Heart left ventricle (tissue), 16 donors: Measurements from ENCODE around the gene PTPN12. TPM values are rescaled to one million over a fixed set of nuclear protein-coding genes. Genes with fewer than 3 reads are reported as not detected.

Experiments used
- ATAC-seq, 4 donors: fragments of 200-7000 bp; cut with Tn5 transposase; one replicate each; pipeline ENCODE4 v1.9.1; 2020 to 2022; ENCODE audit warnings: moderate library complexity in 4 of 4, mild to moderate bottlenecking in 3 of 4, moderate number of reproducible peaks in 1 of 4
- DNase-seq, 5 donors: peaks; one replicate each; pipeline ENCODE4 v3.0.0-alpha.2; 2020
- H3K27ac ChIP-seq, 12 donors: fragments of 200-600 bp; sonication (generic) in 4 of 12; one replicate each; pipeline versions ENCODE4 v1.5.0 to v1.8.0; 2016 to 2022; ENCODE audit warnings: mild to moderate bottlenecking in 2 of 12
- H3K27me3 ChIP-seq, 9 donors: fragments of 200-600 bp; sonication (generic) in 2 of 9; one replicate each; pipeline versions ENCODE4 v1.5.1 to v1.8.0; 2016 to 2022; ENCODE audit warnings: mild to moderate bottlenecking in 3 of 9
- H3K36me3 ChIP-seq, 9 donors: fragments of 200-600 bp; sonication (generic) in 2 of 9; one replicate each; pipeline versions ENCODE4 v1.5.0 to v1.8.0; 2018 to 2022; ENCODE audit warnings: mild to moderate bottlenecking in 2 of 9
- H3K4me1 ChIP-seq, 12 donors: fragments of 200-600 bp; sonication (generic) in 4 of 12; one replicate each; pipeline versions ENCODE4 v1.5.0 to v1.8.0; 2016 to 2022; ENCODE audit warnings: mild to moderate bottlenecking in 3 of 12
- H3K4me3 ChIP-seq, 12 donors: fragments of 200-600 bp; sonication (generic) in 4 of 12; one replicate each; pipeline versions ENCODE4 v1.5.0 to v1.8.0; 2017 to 2022; ENCODE audit warnings: mild to moderate bottlenecking in 9 of 12, moderate library complexity in 4 of 12
- H3K9me3 ChIP-seq, 12 donors: fragments of 200-600 bp; sonication (generic) in 4 of 12; one replicate each; pipeline versions ENCODE4 v1.5.0 to v1.8.0; 2016 to 2022; ENCODE audit warnings: mild to moderate bottlenecking in 1 of 12
- CTCF ChIP-seq, 12 donors: fragments of 200-600 bp; sonication (generic) in 4 of 12; IDR thresholded peaks; one replicate each; pipeline versions ENCODE4 v1.5.0 to v1.8.0; 2018 to 2022; ENCODE audit warnings: antibody characterized with exemption in 12 of 12, mild to moderate bottlenecking in 5 of 12
- POLR2A ChIP-seq, 2 donors: fragments of 450-650 bp; IDR thresholded peaks; one replicate each; pipeline ENCODE4 v1.6.1; 2017; ENCODE audit warnings: antibody characterized with exemption in 2 of 2, mild to moderate bottlenecking in 2 of 2, moderate library complexity in 2 of 2
- WGBS, 4 donors: extraction: QIAGEN DNeasy Blood & Tissue Kit in 2 of 4; methylation state at CpG; one replicate each; pipeline versions ENCODE4 v1.1.5 to v1.1.7; 2013 to 2018; 5-methylcytosine and 5-hydroxymethylcytosine counted together
- intact Hi-C, 10 donors: fragments of 100-400 bp; cut with DNase I; formaldehyde crosslinking; loops; one replicate each; pipeline versions ENCODE4 v1.11.1 to v1.14.2; 2022
- polyA plus RNA-seq, 2 donors: library from polyadenylated mRNA; stranded (reverse); fragments of 200-250 nt; gene quantifications; one replicate each; pipeline ENCODE4 v1.2.3, GENCODE V29; 2013
- total RNA-seq, 9 donors: library from RNA; depleted of rRNA in 2 of 9; stranded (reverse); fragments of >200 nt in 2 of 9; fragmentation: NEBNext Ultra II Directional in 3 of 9; extraction: Animal tissue kit (Norgen Biotek cat#: 25700) in 3 of 9; gene quantifications; one replicate each; pipeline versions ENCODE4 v1.1.0 to v1.2.4, GENCODE V29; 2016 to 2023
- donor health status: ischemic (EF 13 %, LVEDD 7.1; RV severe dilation, severe dysfunction).
- donor health status: healthy with polysubstance abuse.
- donor health status: DM: no; HTN: yes; CAD: no.
- donor health status: DM: no; HTN: no; CAD: no.
- donor health status: ischemic (EF 25% LVEDD 6.9; RV normal size, moderate dysfunction).
- donor health status: ischemic (EF 25% LVEDD 5.7; RV mildly dilated, moderate dysfunction).
- donor health status: healthy.
- donor health status: DM: yes; HTN: yes; CAD: no.
- donor health status: ischemic (EF 35%, LVEDD 5.7; RV mildly dilated, moderate dysfunction).
- donor health status: nonischemic (EF 11% LVEDD 7.7; RV severe dilation, severe dysfunction).
- donor health status: DM: yes; HTN: yes; CAD: no.
- donor health status: PGD.
- donor health status: ischemic (EF 29% LVEDD 5.4; RV normal size, mild dysfunction).
- donor health status: nonischemic (EF 23%, LVEDD 6.1; RV moderate dilation, normal function).

The PTPN12 gene
- total and polyA plus RNA-seq, 11 donors, result 33.9 to 83.9 (median 41.9) TPM

GRCh38 chr7:77658928-77659327 lies 121.8 kb downstream of the PTPN12 start:
- no peak for ATAC-seq
- intact Hi-C loops, result loop anchor here in 4 of 10 donors (2.0 to 10.0 kb wide), 6 partner anchors 38 to 366 kb away; partner anchors contain the start of gene RSBN1L (in 1 of the 4)
- WGBS, 4 donors, result 92 to 96% (median 95%) methylated on average over 5 of the region's 5 CpGs

GRCh38 chr7:77661816-77662215 lies 124.7 kb downstream of the PTPN12 start:
- Histone ChIP-seq H3K27ac (no peak overlapping the region), H3K4me1 (no peaks in the 10 kb centered on the region), H3K9me3 (no peaks in the 10 kb centered on the region), H3K27me3 (no peaks in the 10 kb centered on the region), H3K36me3 (peaks cover 0 to 58% (median 10%) of the 10 kb centered on the region in 9 donors), H3K4me3 (no peak overlapping the region)
- 87 to 97% (median 94%) methylated on average over 5 of the region's 5 CpGs for WGBS, 4 donors
- DNase-seq (no peak), ATAC-seq (no peak)
- intact Hi-C loops, result no loop called here
- TF ChIP-seq POLR2A (IDR thresholded peaks at IDR 0.05), result no peak
- TF ChIP-seq CTCF (IDR thresholded peaks at IDR 0.05), result no peak

More at GRCh38 chr7:77658928-77659327, 121.8 kb downstream of the PTPN12 start:
- H3K4me1 ChIP-seq, result no peaks in the 10 kb centered on the region
- no peaks in the 10 kb centered on the region for H3K27me3 ChIP-seq
- no peak overlapping the region for H3K27ac ChIP-seq
- no peak for DNase-seq
- H3K9me3 ChIP-seq, result no peaks in the 10 kb centered on the region
- TF ChIP-seq CTCF (IDR thresholded peaks at IDR 0.05) (no peak), POLR2A (IDR thresholded peaks at IDR 0.05) (no peak)
- no peak overlapping the region for H3K4me3 ChIP-seq
- H3K36me3 ChIP-seq, result peaks cover 0 to 67% (median 30%) of the 10 kb centered on the region in 9 donors

GRCh38 chr7:77662869-77663268 lies 125.8 kb downstream of the PTPN12 start:
- intact Hi-C loops, result no loop called here
- H3K27me3 ChIP-seq, result no peaks in the 10 kb centered on the region
- H3K36me3 ChIP-seq, result peaks cover 0 to 58% (median 8%) of the 10 kb centered on the region in 9 donors
- H3K4me1 ChIP-seq, result peaks cover 0 to 7% (median 0%) of the 10 kb centered on the region in 12 donors
- H3K4me3 ChIP-seq, result no peak overlapping the region
- 86 to 90% (median 88%) methylated on average over 2 of the region's 2 CpGs for WGBS, 4 donors
- H3K9me3 ChIP-seq, result no peaks in the 10 kb centered on the region
- no peak for DNase-seq
- no peak for TF ChIP-seq POLR2A (IDR thresholded peaks at IDR 0.05)
- TF ChIP-seq CTCF (IDR thresholded peaks at IDR 0.05), result no peak
- no peak for ATAC-seq
- no peak overlapping the region for H3K27ac ChIP-seq

- no peak for TF ChIP-seq CTCF (IDR thresholded peaks at IDR 0.05)
These were observed 127.6 kb downstream of the PTPN12 start for GRCh38 chr7:77664715-77665114.

More at GRCh38 chr7:77664715-77665114, 127.6 kb downstream of the PTPN12 start:
- Histone ChIP-seq H3K4me1 (peaks cover 0 to 7% (median 0%) of the 10 kb centered on the region in 12 donors), H3K9me3 (no peaks in the 10 kb centered on the region), H3K36me3 (peaks cover 0 to 46% (median 5%) of the 10 kb centered on the region in 9 donors), H3K27me3 (no peaks in the 10 kb centered on the region), H3K27ac (no peak overlapping the region), H3K4me3 (no peak overlapping the region)
- no peak for ATAC-seq
- no peak for DNase-seq
- intact Hi-C loops, result no loop called here
